NCI-H460 (cell line): Measurements from ENCODE around the gene KIF26A. TPM values are rescaled to one million over a fixed set of nuclear protein-coding genes. Genes with fewer than 3 reads are reported as not detected.

ENCODE experiments used
- DNase-seq: peaks from one replicate; pipeline ENCODE4 v3.0.0-alpha.2; 2016; ENCODE audit warnings: low read depth; ENCODE audit errors: extremely low read depth
- total RNA-seq: library from RNA; depleted of rRNA; stranded (reverse); fragments of >200 nt; shearing (Covaris generic); gene quantifications from 2 replicates; pipeline ENCODE4 v1.2.3, GENCODE V29; 2014

Gene KIF26A
- total RNA-seq, 1 experiment from 2014 or later = 38.7 TPM

GRCh38 chr14:104141621-104142091, 3.3 kb downstream of the KIF26A start:
- DNase-seq = no peak

- DNase-seq = no peak
Observed at GRCh38 chr14:104142136-104142945, 4.0 kb downstream of the KIF26A start.

- no peak for DNase-seq
Observed at GRCh38 chr14:104142946-104143470, 4.6 kb downstream of the KIF26A start.

GRCh38 chr14:104143521-104144452, 5.4 kb downstream of the KIF26A start:
- DNase-seq = no peak

- DNase-seq = no peak
Observed at GRCh38 chr14:104144453-104144790, 6.0 kb downstream of the KIF26A start.

- DNase-seq = no peak
Observed at GRCh38 chr14:104144911-104145825, 6.8 kb downstream of the KIF26A start.

- no peak for DNase-seq
Observed at GRCh38 chr14:104145826-104146601, 7.6 kb downstream of the KIF26A start.

- DNase-seq = no peak
Observed at GRCh38 chr14:104146651-104147345, 8.4 kb downstream of the KIF26A start.

- no peak for DNase-seq
Observed at GRCh38 chr14:104147346-104148125, 9.1 kb downstream of the KIF26A start.

GRCh38 chr14:104148433-104149277, 10.3 kb downstream of the KIF26A start:
- no peak for DNase-seq

GRCh38 chr14:104149278-104149595, 10.8 kb downstream of the KIF26A start:
- DNase-seq = no peak

GRCh38 chr14:104149617-104150135, 11.3 kb downstream of the KIF26A start:
- no peak for DNase-seq

- DNase-seq = no peak
Observed at GRCh38 chr14:104150136-104151025, 12.0 kb downstream of the KIF26A start.

- no peak for DNase-seq
Observed at GRCh38 chr14:104151026-104151381, 12.6 kb downstream of the KIF26A start.

- no peak for DNase-seq
Observed at GRCh38 chr14:104151566-104152245, 13.3 kb downstream of the KIF26A start.

GRCh38 chr14:104152246-104152575, 13.8 kb downstream of the KIF26A start:
- no peak for DNase-seq
